Mucosa of descending colon (tissue), 3 donors: ENCODE data around the gene PLA2G4E. TPM values are rescaled to one million over a fixed set of nuclear protein-coding genes. Genes with fewer than 3 reads are reported as not detected.

Experiments
- ATAC-seq: fragments of 200-7000 bp; cut with Tn5 transposase; one replicate; pipeline ENCODE4 v1.9.1; 2020; ENCODE audit warnings: mild to moderate bottlenecking, moderate library complexity
- DNase-seq, 3 donors: peaks; one replicate each; pipeline ENCODE4 v3.0.0-alpha.2; 2020
- H3K36me3 ChIP-seq: fragments of 200-600 bp; one replicate; pipeline ENCODE4 v1.8.0; 2021; ENCODE audit warnings: low read depth, mild to moderate bottlenecking
- H3K4me1 ChIP-seq: fragments of 200-600 bp; one replicate; pipeline ENCODE4 v1.8.0; 2021; ENCODE audit warnings: low read depth, mild to moderate bottlenecking
- H3K4me3 ChIP-seq: fragments of 200-600 bp; one replicate; pipeline ENCODE4 v1.8.0; 2021; ENCODE audit warnings: mild to moderate bottlenecking
- H3K9me3 ChIP-seq: fragments of 200-600 bp; one replicate; pipeline ENCODE4 v1.8.0; 2021; ENCODE audit warnings: mild to moderate bottlenecking
- intact Hi-C, 2 donors: fragments of 100-400 bp; cut with DNase I in 1 of 2; cut with micrococcal nuclease in 1 of 2; formaldehyde crosslinking; loops; one replicate each; pipeline versions ENCODE4 v1.11.0 to v1.11.1; 2022; cut with DNase I, micrococcal nuclease
- total RNA-seq, 3 donors: library from RNA; stranded (reverse); fragmentation: NEBNext Ultra II Directional in 2 of 3; extraction: Animal tissue kit (Norgen Biotek cat#: 25700) in 2 of 3; gene quantifications; one replicate each; pipeline versions ENCODE4 v1.2.1 to v1.2.4, GENCODE V29; 2021 to 2023
- TF ChIP-seq, protein P1 (sequence below): fragments of 200-600 bp; IDR thresholded peaks from one replicate; pipeline ENCODE4 v1.8.0; 2022; ENCODE audit warnings: antibody characterized with exemption, mild to moderate bottlenecking
- donor health status: DM: no; HTN: no; CAD: no; lungs with moderate emphysema.
- donor health status: DM: no; HTN: no; CAD: no.
- donor health status: DM: no; HTN: yes; CAD: no.

The PLA2G4E gene
- total RNA-seq, 3 donors from 2014 or later, result 0.06 to 0.27 (median 0.09) TPM

- intact Hi-C loops, result no loop called here
- TF ChIP-seq, protein P1, sequence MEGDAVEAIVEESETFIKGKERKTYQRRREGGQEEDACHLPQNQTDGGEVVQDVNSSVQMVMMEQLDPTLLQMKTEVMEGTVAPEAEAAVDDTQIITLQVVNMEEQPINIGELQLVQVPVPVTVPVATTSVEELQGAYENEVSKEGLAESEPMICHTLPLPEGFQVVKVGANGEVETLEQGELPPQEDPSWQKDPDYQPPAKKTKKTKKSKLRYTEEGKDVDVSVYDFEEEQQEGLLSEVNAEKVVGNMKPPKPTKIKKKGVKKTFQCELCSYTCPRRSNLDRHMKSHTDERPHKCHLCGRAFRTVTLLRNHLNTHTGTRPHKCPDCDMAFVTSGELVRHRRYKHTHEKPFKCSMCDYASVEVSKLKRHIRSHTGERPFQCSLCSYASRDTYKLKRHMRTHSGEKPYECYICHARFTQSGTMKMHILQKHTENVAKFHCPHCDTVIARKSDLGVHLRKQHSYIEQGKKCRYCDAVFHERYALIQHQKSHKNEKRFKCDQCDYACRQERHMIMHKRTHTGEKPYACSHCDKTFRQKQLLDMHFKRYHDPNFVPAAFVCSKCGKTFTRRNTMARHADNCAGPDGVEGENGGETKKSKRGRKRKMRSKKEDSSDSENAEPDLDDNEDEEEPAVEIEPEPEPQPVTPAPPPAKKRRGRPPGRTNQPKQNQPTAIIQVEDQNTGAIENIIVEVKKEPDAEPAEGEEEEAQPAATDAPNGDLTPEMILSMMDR, result no peak
- DNase-seq (no peak), ATAC-seq (no peak)
- Histone ChIP-seq H3K9me3 (no peaks in the 10 kb centered on the region), H3K36me3 (no peaks in the 10 kb centered on the region), H3K4me3 (no peak overlapping the region), H3K4me1 (peaks cover 17% of the 10 kb centered on the region)
Observed at GRCh38 chr15:41977757-41978383, 43.0 kb downstream of the PLA2G4E start.

- intact Hi-C loops, result no loop called here
- H3K36me3 ChIP-seq, result no peaks in the 10 kb centered on the region
- DNase-seq, result no peak
- TF ChIP-seq, protein P1, result no peak
- H3K4me1 ChIP-seq, result peaks cover 18% of the 10 kb centered on the region
- no peak overlapping the region for H3K4me3 ChIP-seq
- H3K9me3 ChIP-seq, result no peaks in the 10 kb centered on the region
- ATAC-seq, result no peak
Observed at GRCh38 chr15:41975669-41976068, 45.2 kb downstream of the PLA2G4E start.

DNA sequence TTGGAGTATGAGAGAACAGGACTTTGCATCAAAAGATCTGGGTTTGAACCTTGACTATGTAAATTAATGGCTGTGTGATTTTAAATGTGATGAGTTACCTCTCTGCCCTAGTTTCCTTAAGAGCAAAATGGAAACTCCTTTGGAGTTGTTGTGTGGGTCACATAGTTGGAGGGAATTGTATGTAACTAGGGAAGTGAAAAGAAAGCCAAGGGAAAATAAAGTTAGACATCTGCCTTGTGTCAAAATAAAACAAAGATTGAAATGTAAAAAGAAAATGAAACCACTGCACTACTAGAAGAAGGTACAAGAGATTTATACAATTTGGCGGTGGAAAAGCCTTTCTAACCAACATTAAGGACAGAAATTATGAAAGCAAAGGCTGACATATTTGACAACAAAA is 46.8 kb downstream of the PLA2G4E start:
- Histone ChIP-seq H3K9me3 (no peaks in the 10 kb centered on the region), H3K4me1 (peaks cover 16% of the 10 kb centered on the region), H3K36me3 (no peaks in the 10 kb centered on the region), H3K4me3 (no peak overlapping the region)
- TF ChIP-seq, protein P1, result no peak
- ATAC-seq (no peak), DNase-seq (no peak)
- intact Hi-C loops, result loop anchor here in 1 of 2 donors (5.0 kb wide), 1 partner anchor 47 kb away; no protein-coding TSS in a partner anchor

GRCh38 chr15:41972253-41973242 is 48.3 kb downstream of the PLA2G4E start, which contains the start of gene EHD4:
Gene EHD4, minus strand, starts transcription at chr15:41972557. Its CDS starts 63 bp downstream, at chr15:41972494.
- Histone ChIP-seq H3K4me3 (peak within 1 kb of the TSS; percentile 90), H3K36me3 (no peaks in the 10 kb centered on the region), H3K9me3 (no peaks in the 10 kb centered on the region), H3K4me1 (peaks cover 16% of the 10 kb centered on the region)
- intact Hi-C loops, result loop anchor here in 1 of 2 donors (5.0 kb wide), 1 partner anchor 45 kb away; no protein-coding TSS in a partner anchor
- DNase-seq (peak; percentile 97 to 99 (median 99)), ATAC-seq (peak; percentile 92)
- TF ChIP-seq, protein P1, result peak; percentile 25

GRCh38 chr15:41971895-41972252 is 49.0 kb downstream of the PLA2G4E start:
- intact Hi-C loops, result loop anchor here in 1 of 2 donors (5.0 kb wide), 1 partner anchor 45 kb away; no protein-coding TSS in a partner anchor
- Histone ChIP-seq H3K36me3 (no peaks in the 10 kb centered on the region), H3K4me3 (peak overlapping the region; percentile 90), H3K4me1 (peaks cover 16% of the 10 kb centered on the region), H3K9me3 (no peaks in the 10 kb centered on the region)
- TF ChIP-seq, protein P1, result no peak
- peak; percentile 52 for ATAC-seq
- no peak for DNase-seq
